Measurements from ENCODE around the gene GRIA3.
"Not testable (repeated sequence)": the region's sequence is repeated elsewhere in the genome, so short reads cannot be mapped to it uniquely, and the experiment has no call there.

The GRIA3 gene

DNA sequence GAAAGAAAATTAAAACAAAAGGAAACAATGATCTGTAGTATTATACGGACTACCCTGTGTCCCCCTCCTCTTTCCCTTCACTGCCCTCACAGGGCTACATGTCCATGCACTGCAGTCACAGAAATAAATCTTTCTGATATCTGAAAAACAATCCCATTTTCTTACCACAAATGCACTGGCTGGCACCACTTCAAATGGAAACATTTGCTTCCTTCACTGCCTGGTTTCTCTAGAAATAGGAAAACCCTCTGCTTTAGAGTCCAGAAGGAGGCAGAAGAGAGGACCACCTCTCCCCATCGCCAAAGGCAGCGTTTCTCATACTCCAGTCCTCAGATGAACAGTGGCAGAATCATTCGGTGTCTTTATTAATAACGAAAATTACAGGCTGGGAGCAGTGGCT lies 98.2 kb downstream of the GRIA3 start:
- Histone ChIP-seq H3K4me3 (ENCODE audit: low read depth, low read length) (no peak overlapping the region), H3K27me3 (ENCODE audit: control insufficient read depth, insufficient read depth, low read length) (no peaks in the 10 kb centered on the region), H3K4me1 (no peaks in the 10 kb centered on the region), H3K27ac (no peak overlapping the region), H3K4me2 (ENCODE audit: low read length) (no peak overlapping the region), H3K9me3 (ENCODE audit: control insufficient read depth, low read length) (no peaks in the 10 kb centered on the region), H3K36me3 (ENCODE audit: control insufficient read depth, insufficient read depth, low read length) (no peaks in the 10 kb centered on the region), H3K9ac (no peak overlapping the region), H3K79me2 (no peaks in the 10 kb centered on the region), H2AFZ (no peak overlapping the region)
- TF ChIP-seq, protein P1, sequence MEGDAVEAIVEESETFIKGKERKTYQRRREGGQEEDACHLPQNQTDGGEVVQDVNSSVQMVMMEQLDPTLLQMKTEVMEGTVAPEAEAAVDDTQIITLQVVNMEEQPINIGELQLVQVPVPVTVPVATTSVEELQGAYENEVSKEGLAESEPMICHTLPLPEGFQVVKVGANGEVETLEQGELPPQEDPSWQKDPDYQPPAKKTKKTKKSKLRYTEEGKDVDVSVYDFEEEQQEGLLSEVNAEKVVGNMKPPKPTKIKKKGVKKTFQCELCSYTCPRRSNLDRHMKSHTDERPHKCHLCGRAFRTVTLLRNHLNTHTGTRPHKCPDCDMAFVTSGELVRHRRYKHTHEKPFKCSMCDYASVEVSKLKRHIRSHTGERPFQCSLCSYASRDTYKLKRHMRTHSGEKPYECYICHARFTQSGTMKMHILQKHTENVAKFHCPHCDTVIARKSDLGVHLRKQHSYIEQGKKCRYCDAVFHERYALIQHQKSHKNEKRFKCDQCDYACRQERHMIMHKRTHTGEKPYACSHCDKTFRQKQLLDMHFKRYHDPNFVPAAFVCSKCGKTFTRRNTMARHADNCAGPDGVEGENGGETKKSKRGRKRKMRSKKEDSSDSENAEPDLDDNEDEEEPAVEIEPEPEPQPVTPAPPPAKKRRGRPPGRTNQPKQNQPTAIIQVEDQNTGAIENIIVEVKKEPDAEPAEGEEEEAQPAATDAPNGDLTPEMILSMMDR (IDR thresholded peaks at IDR 0.05) = no peak

GRCh38 chrX:123283407-123283806 lies 99.3 kb downstream of the GRIA3 start:
- not testable (repeated sequence) for H3K4me3 ChIP-seq (ENCODE audit: low read depth, low read length); H3K9me3 ChIP-seq (ENCODE audit: control insufficient read depth, low read length); H3K36me3 ChIP-seq (ENCODE audit: control insufficient read depth, insufficient read depth, low read length); H2AFZ ChIP-seq; H3K9ac ChIP-seq; H3K4me2 ChIP-seq (ENCODE audit: low read length); H3K27me3 ChIP-seq (ENCODE audit: control insufficient read depth, insufficient read depth, low read length); H3K4me1 ChIP-seq; H3K79me2 ChIP-seq; H3K27ac ChIP-seq

DNA sequence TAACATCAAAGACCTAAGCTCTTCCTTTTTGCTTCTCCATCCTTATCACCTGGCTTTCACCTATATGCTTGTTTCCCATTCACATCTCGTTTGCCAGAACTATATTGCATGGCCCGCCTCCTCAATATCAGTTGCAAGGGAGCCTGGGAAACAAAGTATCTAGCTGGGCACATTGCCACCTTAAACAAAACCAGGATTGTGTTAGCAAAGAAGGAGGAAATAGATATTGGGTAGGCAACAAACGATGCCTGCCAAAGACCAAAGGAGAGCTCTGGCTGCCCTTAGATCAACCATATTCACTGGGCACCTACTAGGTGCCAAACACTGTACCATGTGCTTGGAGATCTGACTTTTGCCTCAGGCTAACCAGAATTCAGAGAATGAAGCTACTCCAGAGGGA lies 107.5 kb downstream of the GRIA3 start:
- TF ChIP-seq, protein P1 (IDR thresholded peaks at IDR 0.05) = no peak
- H3K27ac ChIP-seq = no peak overlapping the region
- H3K36me3 ChIP-seq (ENCODE audit: control insufficient read depth, insufficient read depth, low read length) = no peaks in the 10 kb centered on the region
- no peak overlapping the region for H3K4me2 ChIP-seq (ENCODE audit: low read length)
- H2AFZ ChIP-seq = no peak overlapping the region
- H3K4me3 ChIP-seq (ENCODE audit: low read depth, low read length) = no peak overlapping the region
- no peaks in the 10 kb centered on the region for H3K4me1 ChIP-seq
- H3K79me2 ChIP-seq = no peaks in the 10 kb centered on the region
- no peaks in the 10 kb centered on the region for H3K9me3 ChIP-seq (ENCODE audit: control insufficient read depth, low read length)
- no peak overlapping the region for H3K9ac ChIP-seq
- no peaks in the 10 kb centered on the region for H3K27me3 ChIP-seq (ENCODE audit: control insufficient read depth, insufficient read depth, low read length)

GRCh38 chrX:123298026-123298425 lies 113.9 kb downstream of the GRIA3 start:
- Histone ChIP-seq H2AFZ (no peak overlapping the region), H3K4me1 (no peaks in the 10 kb centered on the region)
- TF ChIP-seq, protein P1 (IDR thresholded peaks at IDR 0.05) = no peak

DNA sequence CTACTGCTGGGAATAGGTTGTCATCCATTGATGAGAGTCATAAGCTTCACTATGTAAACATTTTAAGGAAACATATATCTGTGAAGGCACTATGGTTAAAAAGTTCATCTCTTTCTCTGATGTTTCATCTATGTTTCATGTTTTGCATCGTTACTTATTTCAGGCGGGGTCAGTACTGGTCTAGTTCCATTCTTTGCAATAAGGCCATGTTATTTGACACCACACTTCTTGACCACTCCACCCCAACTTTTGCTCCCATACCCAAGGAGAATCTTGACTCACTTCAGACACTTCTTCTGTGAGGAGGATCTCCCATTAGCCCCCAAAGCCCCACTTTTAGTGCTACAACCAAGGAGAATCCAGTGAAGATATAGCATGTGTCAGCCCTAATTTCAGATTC lies 119.4 kb downstream of the GRIA3 start:
- H3K4me2 ChIP-seq (ENCODE audit: low read length) = no peak overlapping the region
- no peak overlapping the region for H3K4me3 ChIP-seq (ENCODE audit: low read depth, low read length)
- H3K79me2 ChIP-seq = no peaks in the 10 kb centered on the region
- no peaks in the 10 kb centered on the region for H3K36me3 ChIP-seq (ENCODE audit: control insufficient read depth, insufficient read depth, low read length)
- H3K27ac ChIP-seq = no peak overlapping the region
- TF ChIP-seq, protein P1 (IDR thresholded peaks at IDR 0.05) = no peak
- H3K4me1 ChIP-seq = peaks cover 2% of the 10 kb centered on the region
- no peaks in the 10 kb centered on the region for H3K27me3 ChIP-seq (ENCODE audit: control insufficient read depth, insufficient read depth, low read length)
- no peak overlapping the region for H3K9ac ChIP-seq
- H2AFZ ChIP-seq = no peak overlapping the region
- H3K9me3 ChIP-seq (ENCODE audit: control insufficient read depth, low read length) = no peaks in the 10 kb centered on the region

More at GRCh38 chrX:123298026-123298425, 113.9 kb downstream of the GRIA3 start:
- H3K9me3 ChIP-seq (ENCODE audit: control insufficient read depth, low read length) = no peaks in the 10 kb centered on the region
- H3K4me3 ChIP-seq (ENCODE audit: low read depth, low read length) = no peak overlapping the region
- no peak overlapping the region for H3K9ac ChIP-seq
- no peak overlapping the region for H3K27ac ChIP-seq
- H3K36me3 ChIP-seq (ENCODE audit: control insufficient read depth, insufficient read depth, low read length) = no peaks in the 10 kb centered on the region
- no peaks in the 10 kb centered on the region for H3K27me3 ChIP-seq (ENCODE audit: control insufficient read depth, insufficient read depth, low read length)
- H3K4me2 ChIP-seq (ENCODE audit: low read length) = no peak overlapping the region
- H3K79me2 ChIP-seq = no peaks in the 10 kb centered on the region

Measured in parathyroid adenoma (tissue), 2 donors.